Parathyroid adenoma (tissue), 2 donors: Measurements from ENCODE around the gene TRMT61B.

Experiments used
- H2AFZ ChIP-seq: fragments of 300-600 bp; sonication (generic); one replicate; pipeline ENCODE4 v1.7.0; 2017; ENCODE audit warnings: antibody characterized with exemption, mild to moderate bottlenecking
- H3K27ac ChIP-seq: fragments of 300-600 bp; sonication (generic); one replicate; pipeline ENCODE4 v1.7.0; 2017
- H3K27me3 ChIP-seq: fragments of 300-600 bp; sonication (generic); one replicate; pipeline ENCODE4 v1.7.0; 2017; ENCODE audit warnings: low read length; ENCODE audit not compliant: control insufficient read depth, insufficient read depth
- H3K36me3 ChIP-seq: fragments of 300-600 bp; sonication (generic); one replicate; pipeline ENCODE4 v1.7.0; 2017; ENCODE audit warnings: low read length; ENCODE audit not compliant: control insufficient read depth, insufficient read depth
- H3K4me1 ChIP-seq: fragments of 300-600 bp; sonication (generic); one replicate; pipeline ENCODE4 v1.7.0; 2017; ENCODE audit warnings: control low read depth
- H3K4me2 ChIP-seq: fragments of 300-600 bp; sonication (generic); one replicate; pipeline ENCODE4 v1.7.0; 2017; ENCODE audit warnings: low read length
- H3K4me3 ChIP-seq: fragments of 300-600 bp; sonication (generic); one replicate; pipeline ENCODE4 v1.7.0; 2017; ENCODE audit warnings: low read depth, low read length
- H3K79me2 ChIP-seq: fragments of 300-600 bp; sonication (generic); one replicate; pipeline ENCODE4 v1.7.0; 2017; ENCODE audit warnings: control low read depth
- H3K9ac ChIP-seq: fragments of 300-600 bp; sonication (generic); one replicate; pipeline ENCODE4 v1.7.0; 2017; ENCODE audit warnings: mild to moderate bottlenecking
- H3K9me3 ChIP-seq: fragments of 300-600 bp; sonication (generic); one replicate; pipeline ENCODE4 v1.7.0; 2017; ENCODE audit warnings: low read length; ENCODE audit not compliant: control insufficient read depth
- TF ChIP-seq, protein P1 (sequence below): fragments of 300-600 bp; sonication (generic); IDR thresholded peaks from one replicate; pipeline ENCODE4 v1.7.0; 2017; ENCODE audit warnings: antibody characterized with exemption, mild to moderate bottlenecking
- donor health status: primary hyperparathyroidism.

Gene TRMT61B

DNA sequence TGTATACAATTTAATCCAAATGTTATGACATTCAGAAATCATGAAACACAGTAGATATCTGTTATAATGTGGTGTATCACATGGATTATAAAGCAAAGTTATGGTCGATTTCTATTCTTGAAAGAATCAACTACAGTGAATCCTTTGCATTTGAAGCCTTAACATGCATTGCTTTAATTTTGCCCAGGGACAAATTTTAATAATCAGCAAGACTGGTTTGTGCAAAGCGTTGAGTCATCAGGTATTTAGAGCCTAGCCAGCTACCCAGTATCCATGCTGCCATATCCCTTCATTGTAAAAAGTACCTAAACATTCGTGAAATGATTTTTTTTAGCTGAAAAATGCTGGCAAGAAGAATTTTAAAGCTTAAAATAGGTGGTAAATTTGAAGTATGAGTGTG, 68.4 kb downstream of the TRMT61B start:
- H3K27ac ChIP-seq, result no peak overlapping the region
- peaks cover 6% of the 10 kb centered on the region for H3K79me2 ChIP-seq
- no peaks in the 10 kb centered on the region for H3K36me3 ChIP-seq

More for the DNA sequence above, 68.4 kb downstream of the TRMT61B start:
- H3K9me3 ChIP-seq, result no peaks in the 10 kb centered on the region
- no peaks in the 10 kb centered on the region for H3K4me1 ChIP-seq
- no peak overlapping the region for H3K4me2 ChIP-seq
- no peak overlapping the region for H2AFZ ChIP-seq
- TF ChIP-seq, protein P1, sequence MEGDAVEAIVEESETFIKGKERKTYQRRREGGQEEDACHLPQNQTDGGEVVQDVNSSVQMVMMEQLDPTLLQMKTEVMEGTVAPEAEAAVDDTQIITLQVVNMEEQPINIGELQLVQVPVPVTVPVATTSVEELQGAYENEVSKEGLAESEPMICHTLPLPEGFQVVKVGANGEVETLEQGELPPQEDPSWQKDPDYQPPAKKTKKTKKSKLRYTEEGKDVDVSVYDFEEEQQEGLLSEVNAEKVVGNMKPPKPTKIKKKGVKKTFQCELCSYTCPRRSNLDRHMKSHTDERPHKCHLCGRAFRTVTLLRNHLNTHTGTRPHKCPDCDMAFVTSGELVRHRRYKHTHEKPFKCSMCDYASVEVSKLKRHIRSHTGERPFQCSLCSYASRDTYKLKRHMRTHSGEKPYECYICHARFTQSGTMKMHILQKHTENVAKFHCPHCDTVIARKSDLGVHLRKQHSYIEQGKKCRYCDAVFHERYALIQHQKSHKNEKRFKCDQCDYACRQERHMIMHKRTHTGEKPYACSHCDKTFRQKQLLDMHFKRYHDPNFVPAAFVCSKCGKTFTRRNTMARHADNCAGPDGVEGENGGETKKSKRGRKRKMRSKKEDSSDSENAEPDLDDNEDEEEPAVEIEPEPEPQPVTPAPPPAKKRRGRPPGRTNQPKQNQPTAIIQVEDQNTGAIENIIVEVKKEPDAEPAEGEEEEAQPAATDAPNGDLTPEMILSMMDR, result no peak
- no peak overlapping the region for H3K9ac ChIP-seq
- H3K27me3 ChIP-seq, result no peaks in the 10 kb centered on the region
- H3K4me3 ChIP-seq, result no peak overlapping the region
